SK-N-SH (cell line): ENCODE results near the gene NRP2. TPM values are rescaled to one million over a fixed set of nuclear protein-coding genes. Genes with fewer than 3 reads are reported as not detected.

Source experiments
- CTCF ChIA-PET: fragments of 300-600, 350-600 bp; formaldehyde crosslinking; extraction: SDS; loops from one replicate; lab custom pipeline; 2021; lab: Yijun Ruan, JAX
- POLR2A ChIA-PET: fragments of 350-600 bp; sonication (Branson Sonifier 250); formaldehyde crosslinking; extraction: SDS; loops from one replicate; lab custom pipeline; 2020; ENCODE audit warnings: antibody characterized with exemption, inconsistent platforms; lab: Yijun Ruan, JAX
- DNase-seq: peaks from one replicate; pipeline ENCODE4 v3.0.0; 2012
- H2AFZ ChIP-seq: fragments of 200-600 bp; sonication (generic); 2 replicates; pipeline ENCODE4 v1.8.1; 2016; ENCODE audit warnings: antibody characterized with exemption, mild to moderate bottlenecking, low read depth
- H3F3A ChIP-seq: fragments of 200-600 bp; sonication (generic); replicated peaks from 2 replicates; pipeline ENCODE3; 2016; ENCODE audit warnings: antibody characterized with exemption, mild to moderate bottlenecking; ENCODE audit not compliant: insufficient read depth
- H3K27ac ChIP-seq, 2 experiments: fragments of 200-500 bp in 1 of 2; fragments of 200-600 bp in 1 of 2; sonication (Bioruptor generic) in 1 of 2; sonication (generic), shearing (Covaris generic) in 1 of 2; 2 replicates each; pipeline versions ENCODE4 v1.5.1 to v1.6.1; 2014 to 2016; ENCODE audit warnings: low read depth in 2 of 2, inconsistent platforms in 1 of 2, low read length in 1 of 2, mild to moderate bottlenecking in 1 of 2, mixed read lengths in 1 of 2
- H3K27me3 ChIP-seq: fragments of 200-600 bp; sonication (generic), shearing (Covaris generic); 2 replicates; pipeline ENCODE4 v1.6.1; 2016; ENCODE audit warnings: mixed run types; ENCODE audit not compliant: insufficient read depth
- H3K36me3 ChIP-seq, 2 experiments: fragments of 200-500 bp in 1 of 2; fragments of 200-600 bp in 1 of 2; sonication (Bioruptor generic) in 1 of 2; sonication (generic) in 1 of 2; replicated peaks in 1 of 2; 2 replicates each; pipeline versions ENCODE3 to v1.5.1; 2014 to 2016; ENCODE audit warnings: low read length in 1 of 2, mild to moderate bottlenecking in 1 of 2; ENCODE audit not compliant: insufficient read depth in 2 of 2, control insufficient read depth in 1 of 2
- H3K4me1 ChIP-seq, 2 experiments: fragments of 200-500 bp in 1 of 2; fragments of 200-600 bp in 1 of 2; sonication (Bioruptor generic) in 1 of 2; sonication (generic), shearing (Covaris generic) in 1 of 2; 2 replicates each; pipeline versions ENCODE4 v1.5.1 to v1.6.1; 2014 to 2016; ENCODE audit warnings: low read depth in 1 of 2, low read length in 1 of 2, mixed run types in 1 of 2; ENCODE audit not compliant: insufficient read depth in 2 of 2, control insufficient read depth in 1 of 2
- H3K4me2 ChIP-seq: fragments of 200-600 bp; sonication (generic), shearing (Covaris generic); 2 replicates; pipeline ENCODE4 v1.6.1; 2017; ENCODE audit warnings: mixed run types
- H3K4me3 ChIP-seq, 2 experiments: fragments of 200-500 bp in 1 of 2; fragments of 200-600 bp in 1 of 2; sonication (Bioruptor generic) in 1 of 2; sonication (generic), shearing (Covaris generic) in 1 of 2; 2 replicates each; pipeline versions ENCODE4 v1.5.1 to v1.8.1; 2014 to 2016; ENCODE audit warnings: low read depth in 2 of 2, inconsistent platforms in 1 of 2, low read length in 1 of 2, mild to moderate bottlenecking in 1 of 2, mixed read lengths in 1 of 2, moderate library complexity in 1 of 2
- H3K79me2 ChIP-seq: fragments of 200-600 bp; sonication (generic); 2 replicates; pipeline ENCODE4 v1.8.1; 2017; ENCODE audit warnings: mild to moderate bottlenecking; ENCODE audit not compliant: insufficient read depth
- H3K9ac ChIP-seq: fragments of 200-600 bp; sonication (generic); 2 replicates; pipeline ENCODE4 v1.6.1; 2017; ENCODE audit warnings: mixed run types
- H3K9me2 ChIP-seq: fragments of 200-600 bp; sonication (generic); 2 replicates; pipeline ENCODE4 v1.6.1; 2017; ENCODE audit warnings: mixed run types
- H3K9me3 ChIP-seq: fragments of 200-600 bp; sonication (generic); 2 replicates; pipeline ENCODE4 v1.6.1; 2017; ENCODE audit warnings: mixed run types, mild to moderate bottlenecking, moderate library complexity
- H4K20me1 ChIP-seq: fragments of 200-600 bp; sonication (generic); 2 replicates; pipeline ENCODE4 v1.6.1; 2017; ENCODE audit warnings: mild to moderate bottlenecking, mixed run types; ENCODE audit not compliant: insufficient read depth
- CHD2 ChIP-seq: fragments of 150-350 bp; IDR thresholded peaks from 2 replicates; pipeline ENCODE4 v1.6.1; 2018; ENCODE audit warnings: low read length; ENCODE audit not compliant: partially characterized antibody
- ELF1 ChIP-seq: IDR thresholded peaks from 2 replicates; pipeline ENCODE4 v1.4.0; 2012
- EP300 ChIP-seq, 2 experiments: IDR thresholded peaks; 2 replicates each; pipeline versions ENCODE4 v1.4.0 to v1.6.1; 2012; ENCODE audit warnings: borderline replicate concordance in 1 of 2, low read depth in 1 of 2, low read length in 1 of 2
- EZH2phosphoT487 ChIP-seq: fragments of 200-600 bp; sonication (generic); IDR thresholded peaks from 2 replicates; pipeline ENCODE4 v1.6.1; 2017; ENCODE audit warnings: low read depth, mixed run types, mild to moderate bottlenecking, antibody characterized with exemption, moderate library complexity, borderline replicate concordance
- FOXJ3 ChIP-seq: sonication (generic); formaldehyde crosslinking; IDR thresholded peaks from 2 replicates; pipeline ENCODE4 v1.5.1; 2020; ENCODE audit warnings: mild to moderate bottlenecking, missing genetic modification reagents
- GATA2 ChIP-seq: sonication (generic); formaldehyde crosslinking; IDR thresholded peaks from 2 replicates; pipeline ENCODE4 v1.5.0; 2020; ENCODE audit warnings: mild to moderate bottlenecking, missing genetic modification reagents
- IRF3 ChIP-seq: fragments of 150-350 bp; IDR thresholded peaks from 2 replicates; pipeline ENCODE4 v1.6.1; 2016; ENCODE audit warnings: mild to moderate bottlenecking, low read depth, low read length
- JUND ChIP-seq: IDR thresholded peaks from 2 replicates; pipeline ENCODE4 v1.4.0; 2012
- MAX ChIP-seq: IDR thresholded peaks from 2 replicates; pipeline ENCODE4 v1.4.0; 2012; ENCODE audit warnings: low read depth
- PBX3 ChIP-seq: IDR thresholded peaks from 2 replicates; pipeline ENCODE4; 2012
- RCOR1 ChIP-seq: fragments of 150-350 bp; IDR thresholded peaks from 2 replicates; pipeline ENCODE4 v1.6.1; 2017; ENCODE audit warnings: antibody characterized with exemption, low read length
- REST ChIP-seq: IDR thresholded peaks from 2 replicates; pipeline ENCODE4 v1.6.1; 2012; ENCODE audit warnings: mild to moderate bottlenecking, low read depth, low read length, moderate library complexity
- RFX5 ChIP-seq: IDR thresholded peaks from 2 replicates; pipeline ENCODE4 v1.6.1; 2012; ENCODE audit warnings: mild to moderate bottlenecking, improper control_type of control experiment, low read length
- RXRA ChIP-seq: IDR thresholded peaks from 2 replicates; pipeline ENCODE4 v1.4.0; 2012; ENCODE audit warnings: low read depth, mild to moderate bottlenecking, borderline replicate concordance
- SIN3A ChIP-seq: IDR thresholded peaks from 2 replicates; pipeline ENCODE4 v1.6.1; 2012; ENCODE audit warnings: low read depth, mild to moderate bottlenecking, low read length, moderate library complexity, borderline replicate concordance
- USF1 ChIP-seq: IDR thresholded peaks from 2 replicates; pipeline ENCODE4 v1.4.0; 2012; ENCODE audit warnings: low read depth, borderline replicate concordance
- USF2 ChIP-seq: fragments of 150-350 bp; IDR thresholded peaks from 2 replicates; pipeline ENCODE4 v1.6.1; 2017; ENCODE audit warnings: antibody characterized with exemption, low read length, low read depth, borderline replicate concordance
- YY1 ChIP-seq: IDR thresholded peaks from 2 replicates; pipeline ENCODE4 v1.4.0; 2012; ENCODE audit warnings: low read depth, mild to moderate bottlenecking
- WGBS: methylation state at CpG from one replicate; pipeline ENCODE4 v1.1.6; 2017; ENCODE audit warnings: low lambda C conversion rate; 5-methylcytosine and 5-hydroxymethylcytosine counted together
- polyA plus RNA-seq, 3 experiments: library from polyadenylated mRNA; depleted of rRNA; stranded (reverse); fragments of >200 nt; gene quantifications; 2 replicates each; pipeline ENCODE4 v1.2.3, GENCODE V29; 2012
- TF ChIP-seq, protein P1 (sequence below): fragments of 200-600 bp; sonication (generic); IDR thresholded peaks from 2 replicates; pipeline ENCODE4 v1.6.1; 2017; ENCODE audit warnings: antibody characterized with exemption, mild to moderate bottlenecking, moderate library complexity

NRP2 gene
- polyA plus RNA-seq, 1 of the 3 experiments (the other 2 are of a cell fraction) = 68.8 TPM

DNA sequence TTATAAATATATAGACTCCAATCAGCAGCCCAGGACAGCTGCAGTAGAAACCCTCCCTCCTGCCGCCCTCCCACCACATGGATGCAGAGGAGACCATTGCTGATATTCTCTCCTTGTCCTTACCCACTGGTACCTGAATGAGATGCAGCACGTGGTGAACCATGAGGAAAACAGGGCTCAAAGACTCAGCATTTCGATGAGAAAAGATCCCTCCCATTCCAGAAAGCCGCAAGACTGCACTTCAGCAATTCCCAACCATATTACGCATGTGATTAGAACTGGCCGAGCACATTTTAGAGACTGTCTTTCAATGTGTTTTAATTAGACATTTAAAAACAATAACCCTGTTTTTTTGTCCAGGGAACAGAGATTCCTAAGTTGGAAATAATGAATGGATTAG, 125.5 kb downstream of the NRP2 start:
- Histone ChIP-seq H4K20me1 (no peaks in the 10 kb centered on the region), H3F3A (no peaks in the 10 kb centered on the region), H3K4me1 (peaks cover 0 to 8% of the 10 kb centered on the region in 2 experiments; a peak in 1 of 4 replicates), H3K9ac (no peak overlapping the region), H3K9me3 (no peaks in the 10 kb centered on the region), H3K27ac (no peak overlapping the region), H3K4me3 (no peak overlapping the region), H2AFZ (no peak overlapping the region), H3K4me2 (no peak overlapping the region), H3K36me3 (no peaks in the 10 kb centered on the region), H3K27me3 (no peaks in the 10 kb centered on the region), H3K79me2 (no peaks in the 10 kb centered on the region), H3K9me2 (no peaks in the 10 kb centered on the region)
- ChIA-PET CTCF (no interaction called here), POLR2A (no interaction called here)
- TF ChIP-seq ELF1 = no peak
- no peak for TF ChIP-seq JUND
- TF ChIP-seq USF2 = no peak
- no peak for TF ChIP-seq USF1
- TF ChIP-seq, protein P1, sequence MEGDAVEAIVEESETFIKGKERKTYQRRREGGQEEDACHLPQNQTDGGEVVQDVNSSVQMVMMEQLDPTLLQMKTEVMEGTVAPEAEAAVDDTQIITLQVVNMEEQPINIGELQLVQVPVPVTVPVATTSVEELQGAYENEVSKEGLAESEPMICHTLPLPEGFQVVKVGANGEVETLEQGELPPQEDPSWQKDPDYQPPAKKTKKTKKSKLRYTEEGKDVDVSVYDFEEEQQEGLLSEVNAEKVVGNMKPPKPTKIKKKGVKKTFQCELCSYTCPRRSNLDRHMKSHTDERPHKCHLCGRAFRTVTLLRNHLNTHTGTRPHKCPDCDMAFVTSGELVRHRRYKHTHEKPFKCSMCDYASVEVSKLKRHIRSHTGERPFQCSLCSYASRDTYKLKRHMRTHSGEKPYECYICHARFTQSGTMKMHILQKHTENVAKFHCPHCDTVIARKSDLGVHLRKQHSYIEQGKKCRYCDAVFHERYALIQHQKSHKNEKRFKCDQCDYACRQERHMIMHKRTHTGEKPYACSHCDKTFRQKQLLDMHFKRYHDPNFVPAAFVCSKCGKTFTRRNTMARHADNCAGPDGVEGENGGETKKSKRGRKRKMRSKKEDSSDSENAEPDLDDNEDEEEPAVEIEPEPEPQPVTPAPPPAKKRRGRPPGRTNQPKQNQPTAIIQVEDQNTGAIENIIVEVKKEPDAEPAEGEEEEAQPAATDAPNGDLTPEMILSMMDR = no peak
- TF ChIP-seq EZH2phosphoT487 = no peak
- TF ChIP-seq GATA2 (CRISPR knock-in tag) = no peak
- no peak for TF ChIP-seq IRF3
- TF ChIP-seq PBX3 = no peak
- no peak for TF ChIP-seq MAX
- TF ChIP-seq SIN3A = no peak
- no peak for TF ChIP-seq FOXJ3 (CRISPR knock-in tag)
- TF ChIP-seq RXRA = no peak
- no peak for TF ChIP-seq REST
- no peak for TF ChIP-seq CHD2
- no peak for TF ChIP-seq YY1
- no peak for TF ChIP-seq RFX5
- TF ChIP-seq RCOR1 = no peak
- TF ChIP-seq EP300 (IDR thresholded peaks at IDR 0.05; ENCODE audit: borderline replicate concordance in 1 of 2, low read depth in 1 of 2, low read length in 1 of 2) = no peak
- DNase-seq = no peak
- WGBS = 86% methylated on average over 5 of the region's 6 CpGs
